K562 (cell line): ENCODE measurements around the gene ELOVL1. TPM values are rescaled to one million over a fixed set of nuclear protein-coding genes. Genes with fewer than 3 reads are reported as not detected.

Source experiments
- ARID1B ChIP-seq: fragments of 450-650 bp; IDR thresholded peaks from 2 replicates; pipeline ENCODE4 v1.6.1; 2016; ENCODE audit warnings: antibody characterized with exemption, mild to moderate bottlenecking, inconsistent platforms
- C11orf30 ChIP-seq: fragments of 450-650 bp; IDR thresholded peaks from 2 replicates; pipeline ENCODE4 v1.6.1; 2016; ENCODE audit warnings: low read depth, mild to moderate bottlenecking
- CEBPB ChIP-seq: fragments of 450-650 bp; IDR thresholded peaks from 2 replicates; pipeline ENCODE4 v1.6.1; 2016; ENCODE audit warnings: missing genetic modification characterization, missing compliant biosample characterization
- CREB1 ChIP-seq, 2 experiments: sonication (generic) in 1 of 2; formaldehyde crosslinking in 1 of 2; IDR thresholded peaks; 2 replicates each; pipeline versions ENCODE4 v1.6.1 to v1.8.0; 2012 to 2022; ENCODE audit warnings: inconsistent platforms in 1 of 2, mild to moderate bottlenecking in 1 of 2, missing genetic modification reagents in 1 of 2, moderate library complexity in 1 of 2
- FOXJ2 ChIP-seq: fragments of 200-800 bp; sonication (Bioruptor generic); IDR thresholded peaks from 2 replicates; pipeline ENCODE4 v1.6.1; 2016; ENCODE audit warnings: missing genetic modification characterization, missing compliant biosample characterization
- FOXK2 ChIP-seq, 2 experiments: fragments of 450-650 bp; IDR thresholded peaks in 1 of 2; conservative IDR thresholded peaks in 1 of 2; 2 replicates each; pipeline ENCODE4 v1.6.1; 2016; ENCODE audit warnings: low read depth in 2 of 2, mild to moderate bottlenecking in 1 of 2
- HBP1 ChIP-seq: fragments of 450-650 bp; formaldehyde crosslinking; IDR thresholded peaks from 2 replicates; pipeline ENCODE4 v1.4.0; 2022; ENCODE audit warnings: missing genetic modification characterization
- JUND ChIP-seq, 2 experiments: IDR thresholded peaks; 2 replicates in 1 of 2; 3 replicates in 1 of 2; pipeline ENCODE4 v1.6.1; 2011; ENCODE audit warnings: borderline replicate concordance in 2 of 2, low read depth in 2 of 2, low read length in 2 of 2, improper control_type of control experiment in 1 of 2, missing biosample characterization in 1 of 2, missing genetic modification characterization in 1 of 2, missing genetic modification reagents in 1 of 2
- MYNN ChIP-seq, 2 experiments: sonication (generic); formaldehyde crosslinking in 1 of 2; IDR thresholded peaks; 2 replicates each; pipeline versions ENCODE4 v1.5.0 to v1.6.1; 2016 to 2020; ENCODE audit warnings: antibody characterized with exemption in 1 of 2, missing genetic modification reagents in 1 of 2
- POLR2H ChIP-seq: IDR thresholded peaks from 2 replicates; pipeline ENCODE4 v1.6.1; 2016; ENCODE audit warnings: missing genetic modification characterization, low read depth, mild to moderate bottlenecking, control low read depth, missing compliant biosample characterization, moderate library complexity
- THAP12 ChIP-seq: fragments of 250-450 bp; sonication (Bioruptor Pico); IDR thresholded peaks from 2 replicates; pipeline ENCODE4 v1.9.0; 2021; ENCODE audit warnings: mild to moderate bottlenecking, inconsistent platforms
- ZNF212 ChIP-seq: fragments of 450-650 bp; formaldehyde crosslinking; IDR thresholded peaks from 2 replicates; pipeline ENCODE4 v1.4.0; 2020; ENCODE audit warnings: mild to moderate bottlenecking
- ZNF408 ChIP-seq: fragments of 250-450 bp; sonication (Bioruptor Pico); IDR thresholded peaks from 2 replicates; pipeline ENCODE4 v1.4.0; 2020; ENCODE audit warnings: low read depth, mild to moderate bottlenecking, moderate library complexity
- ZNF431 ChIP-seq: sonication (generic); formaldehyde crosslinking; IDR thresholded peaks from 2 replicates; pipeline ENCODE4 v1.8.0; 2022; ENCODE audit warnings: mild to moderate bottlenecking, missing genetic modification reagents
- polyA plus RNA-seq, 8 experiments: library from polyadenylated mRNA; depleted of rRNA in 4 of 8; stranded (reverse) in 5 of 8; unstranded in 3 of 8; fragments of >200 nt; fragmentation: Nextera tagmentation in 2 of 8; fragmentation: Illumina TruSeq in 1 of 8; extraction: Ambion mirVana in 2 of 8; extraction: Trizol in 1 of 8; gene quantifications; 2 replicates each; pipeline versions ENCODE4 v1.2.1 to v1.2.3, GENCODE V29; 2011 to 2014; ENCODE audit warnings: inconsistent platforms in 1 of 8, missing spikeins in 1 of 8
- total RNA-seq, 7 experiments: library from RNA; depleted of rRNA in 6 of 7; stranded (reverse); fragments of >200 nt in 6 of 7; fragmentation: Illumina TruSeq in 2 of 7; extraction: Trizol in 2 of 7; gene quantifications; 2 replicates each; pipeline versions ENCODE4 v1.2.1 to v1.2.3, GENCODE V29; 2011 to 2021; ENCODE audit warnings: low replicate concordance in 1 of 7
- TF ChIP-seq, protein P1 (sequence below): fragments of 250-450 bp; sonication (Bioruptor Pico); IDR thresholded peaks from 2 replicates; pipeline ENCODE4 v1.4.0; 2020; ENCODE audit warnings: mild to moderate bottlenecking, moderate library complexity
- TF ChIP-seq, protein P2 (sequence below): sonication (generic); formaldehyde crosslinking; IDR thresholded peaks from 2 replicates; pipeline ENCODE4 v1.8.1; 2022; ENCODE audit warnings: missing genetic modification reagents

The ELOVL1 gene
- total and polyA plus RNA-seq, 9 of the 15 experiments (the other 6 are each of a cell fraction or from before 2014, with no cell fraction given), result 51.0 to 157 (median 70.3) TPM

- TF ChIP-seq, protein P1, sequence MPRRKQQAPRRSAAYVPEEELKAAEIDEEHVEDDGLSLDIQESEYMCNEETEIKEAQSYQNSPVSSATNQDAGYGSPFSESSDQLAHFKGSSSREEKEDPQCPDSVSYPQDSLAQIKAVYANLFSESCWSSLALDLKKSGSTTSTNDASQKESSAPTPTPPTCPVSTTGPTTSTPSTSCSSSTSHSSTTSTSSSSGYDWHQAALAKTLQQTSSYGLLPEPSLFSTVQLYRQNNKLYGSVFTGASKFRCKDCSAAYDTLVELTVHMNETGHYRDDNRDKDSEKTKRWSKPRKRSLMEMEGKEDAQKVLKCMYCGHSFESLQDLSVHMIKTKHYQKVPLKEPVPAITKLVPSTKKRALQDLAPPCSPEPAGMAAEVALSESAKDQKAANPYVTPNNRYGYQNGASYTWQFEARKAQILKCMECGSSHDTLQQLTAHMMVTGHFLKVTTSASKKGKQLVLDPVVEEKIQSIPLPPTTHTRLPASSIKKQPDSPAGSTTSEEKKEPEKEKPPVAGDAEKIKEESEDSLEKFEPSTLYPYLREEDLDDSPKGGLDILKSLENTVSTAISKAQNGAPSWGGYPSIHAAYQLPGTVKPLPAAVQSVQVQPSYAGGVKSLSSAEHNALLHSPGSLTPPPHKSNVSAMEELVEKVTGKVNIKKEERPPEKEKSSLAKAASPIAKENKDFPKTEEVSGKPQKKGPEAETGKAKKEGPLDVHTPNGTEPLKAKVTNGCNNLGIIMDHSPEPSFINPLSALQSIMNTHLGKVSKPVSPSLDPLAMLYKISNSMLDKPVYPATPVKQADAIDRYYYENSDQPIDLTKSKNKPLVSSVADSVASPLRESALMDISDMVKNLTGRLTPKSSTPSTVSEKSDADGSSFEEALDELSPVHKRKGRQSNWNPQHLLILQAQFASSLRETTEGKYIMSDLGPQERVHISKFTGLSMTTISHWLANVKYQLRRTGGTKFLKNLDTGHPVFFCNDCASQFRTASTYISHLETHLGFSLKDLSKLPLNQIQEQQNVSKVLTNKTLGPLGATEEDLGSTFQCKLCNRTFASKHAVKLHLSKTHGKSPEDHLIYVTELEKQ (CRISPR knock-in tag), result no peak
- no peak for TF ChIP-seq FOXJ2
- TF ChIP-seq POLR2H (tag), result no peak
- TF ChIP-seq, protein P2, sequence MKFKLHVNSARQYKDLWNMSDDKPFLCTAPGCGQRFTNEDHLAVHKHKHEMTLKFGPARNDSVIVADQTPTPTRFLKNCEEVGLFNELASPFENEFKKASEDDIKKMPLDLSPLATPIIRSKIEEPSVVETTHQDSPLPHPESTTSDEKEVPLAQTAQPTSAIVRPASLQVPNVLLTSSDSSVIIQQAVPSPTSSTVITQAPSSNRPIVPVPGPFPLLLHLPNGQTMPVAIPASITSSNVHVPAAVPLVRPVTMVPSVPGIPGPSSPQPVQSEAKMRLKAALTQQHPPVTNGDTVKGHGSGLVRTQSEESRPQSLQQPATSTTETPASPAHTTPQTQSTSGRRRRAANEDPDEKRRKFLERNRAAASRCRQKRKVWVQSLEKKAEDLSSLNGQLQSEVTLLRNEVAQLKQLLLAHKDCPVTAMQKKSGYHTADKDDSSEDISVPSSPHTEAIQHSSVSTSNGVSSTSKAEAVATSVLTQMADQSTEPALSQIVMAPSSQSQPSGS (CRISPR knock-in tag), result no peak
- TF ChIP-seq ZNF431 (CRISPR knock-in tag), result no peak
- TF ChIP-seq THAP12, result no peak
- no peak for TF ChIP-seq CREB1 (IDR thresholded peaks at IDR 0.05)
- TF ChIP-seq CREB1 (CRISPR knock-in tag; IDR thresholded peaks at IDR 0.05), result no peak
- TF ChIP-seq ZNF408 (CRISPR knock-in tag), result no peak
- no peak for TF ChIP-seq CEBPB (tag)
- 0 out of 2 replicates have a peak, but pooled peaks have one; percentile 38 for TF ChIP-seq HBP1 (CRISPR knock-in tag)
- TF ChIP-seq JUND (IDR thresholded peaks at IDR 0.05; ENCODE audit: borderline replicate concordance, low read depth, low read length), result peak; percentile 96
- TF ChIP-seq JUND (tag; IDR thresholded peaks at IDR 0.05; ENCODE audit: borderline replicate concordance, low read depth, low read length), result peak; percentile 91; the same call in 2 of the 3 replicates
- TF ChIP-seq ZNF212 (CRISPR knock-in tag), result no peak
- TF ChIP-seq C11orf30, result peak; percentile 74
- TF ChIP-seq ARID1B, result peak; percentile 88
- peak; percentile 24 to 53; a peak in 2 of 4 replicates for TF ChIP-seq FOXK2 (conservative IDR thresholded peaks at IDR 0.05 in 1 of 2, IDR thresholded peaks at IDR 0.05 in 1 of 2; ENCODE audit: low read depth in 2 of 2)
- TF ChIP-seq MYNN (IDR thresholded peaks at IDR 0.05), result peak; percentile 68; the same call in 1 of the 2 replicates
- TF ChIP-seq MYNN (CRISPR knock-in tag; IDR thresholded peaks at IDR 0.05), result no peak
Measured at GRCh38 chr1:43329995-43330751, 37.6 kb downstream of the ELOVL1 start (continued).
